Activated naive CD4-positive, alpha-beta T cell (primary cell): ENCODE data around the gene DGCR6L.
A peak's percentile ranks its signal among the peaks of the same experiment; 100 is the strongest.
"Not testable (repeated sequence)": the region's sequence is repeated elsewhere in the genome, so short reads cannot be mapped to it uniquely, and the experiment has no call there.

Experiments
- DNase-seq, 4 experiments: peaks; one replicate each; lab custom pipeline; 2025; lab: John Stamatoyannopoulos, UW

The DGCR6L gene

GRCh38 chr22:20308806-20309650 is 10.8 kb downstream of the DGCR6L start:
- not testable (repeated sequence) for DNase-seq

- DNase-seq: not testable (repeated sequence)
These were observed 12.1 kb downstream of the DGCR6L start for GRCh38 chr22:20307448-20308447.

GRCh38 chr22:20306646-20307447 is 13.0 kb downstream of the DGCR6L start:
- DNase-seq: not testable (repeated sequence)

GRCh38 chr22:20305894-20306645 is 13.8 kb downstream of the DGCR6L start:
- no peak for DNase-seq

- DNase-seq: not testable (repeated sequence)
These were observed 14.5 kb downstream of the DGCR6L start for GRCh38 chr22:20305230-20305893.

GRCh38 chr22:20304646-20305045 is 15.2 kb downstream of the DGCR6L start:
- DNase-seq: no peak

- not testable (repeated sequence) for DNase-seq
These were observed 16.7 kb downstream of the DGCR6L start for GRCh38 chr22:20303229-20303534.

GRCh38 chr22:20302438-20303228 is 17.2 kb downstream of the DGCR6L start:
- no peak for DNase-seq

- peak in 1 of 4 experiments; percentile 58 for DNase-seq
These were observed 20.1 kb downstream of the DGCR6L start for GRCh38 chr22:20299746-20300136.

GRCh38 chr22:20298803-20299745 is 20.8 kb downstream of the DGCR6L start:
- DNase-seq: peak; percentile 74 to 93 (median 83)

GRCh38 chr22:20298110-20298802 is 21.6 kb downstream of the DGCR6L start:
- DNase-seq: no peak

GRCh38 chr22:20297414-20298109 is 22.3 kb downstream of the DGCR6L start:
- DNase-seq: no peak

GRCh38 chr22:20296598-20296997 is 23.3 kb downstream of the DGCR6L start:
- no peak for DNase-seq

GRCh38 chr22:20295262-20296064 is 24.4 kb downstream of the DGCR6L start:
- no peak for DNase-seq

- DNase-seq: no peak
These were observed 27.1 kb downstream of the DGCR6L start for GRCh38 chr22:20292673-20293232.

GRCh38 chr22:20292108-20292507 is 27.8 kb downstream of the DGCR6L start:
- DNase-seq: no peak
